DOHH2 (cell line): ENCODE data around the gene CXorf66.

Experiments used
- CTCF ChIP-seq: fragments of 200-600 bp; sonication (generic); IDR thresholded peaks from one replicate; pipeline ENCODE4 v1.5.1; 2014; ENCODE audit warnings: antibody characterized with exemption, mild to moderate bottlenecking, low read depth, low read length; ENCODE audit not compliant: poor library complexity, severe bottlenecking
- EZH2phosphoT487 ChIP-seq: fragments of 200-600 bp; sonication (generic); IDR thresholded peaks from 2 replicates; pipeline ENCODE4 v1.6.1; 2017; ENCODE audit warnings: borderline replicate concordance, mild to moderate bottlenecking, antibody characterized with exemption, low read length, moderate library complexity, mixed read lengths

DNA sequence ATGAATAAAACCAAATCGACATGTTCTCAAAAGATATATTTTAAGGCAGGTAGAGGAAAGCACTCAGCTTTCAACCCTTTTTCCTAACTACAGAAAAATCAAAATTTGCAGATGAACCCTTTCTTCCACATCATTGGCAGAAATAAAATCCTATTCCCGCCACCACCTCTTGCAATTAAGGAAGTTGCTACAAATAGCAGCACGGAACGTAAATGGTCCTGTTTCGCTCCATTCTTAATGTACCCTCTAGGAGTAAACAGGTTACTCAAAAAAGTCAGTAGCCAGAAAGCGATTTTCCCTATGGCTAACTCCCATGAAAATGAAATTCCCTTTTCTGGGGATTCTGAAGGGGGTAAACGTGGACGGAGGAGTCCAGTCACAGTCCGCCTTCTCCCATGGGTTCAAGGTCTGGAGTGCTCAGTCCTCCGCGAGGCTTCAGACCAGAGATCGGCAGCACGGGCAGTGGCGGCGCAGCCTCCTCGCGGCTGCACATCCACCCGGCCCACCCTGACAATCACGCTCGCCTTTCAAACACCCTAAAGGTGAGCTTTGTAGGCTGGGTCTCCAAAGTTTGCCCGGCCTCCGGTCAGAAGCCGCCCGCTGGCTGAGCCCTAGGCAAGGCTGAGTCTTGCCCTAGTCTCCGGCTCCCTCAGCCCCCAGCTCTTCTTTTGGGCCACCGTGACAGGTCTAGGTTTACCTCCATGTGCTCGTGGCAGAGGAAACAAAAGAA, 34.2 kb downstream of the CXorf66 start:
- TF ChIP-seq CTCF (no peak), EZH2phosphoT487 (no peak)
